GM12864 (cell line): ENCODE measurements around the gene TP53I13.

Experiments
- DNase-seq: peaks from one replicate; pipeline ENCODE4 v3.0.0-alpha.2; 2011; ENCODE audit warnings: low read depth
- H3K4me3 ChIP-seq: 2 replicates; pipeline ENCODE4 v1.5.1; 2011; ENCODE audit warnings: mild to moderate bottlenecking, low read depth, low read length, control low read depth
- CTCF ChIP-seq: IDR thresholded peaks from 2 replicates; pipeline ENCODE4 v1.5.1; 2011; ENCODE audit warnings: low read depth, mild to moderate bottlenecking, moderate library complexity, low read length, control low read depth, inconsistent platforms; ENCODE audit errors: missing control alignments

The TP53I13 gene

GRCh38 chr17:29577385-29578211, 9.1 kb downstream of the TP53I13 start:
- no peak for TF ChIP-seq CTCF
- no peak overlapping the region for H3K4me3 ChIP-seq
- no peak for DNase-seq

DNA sequence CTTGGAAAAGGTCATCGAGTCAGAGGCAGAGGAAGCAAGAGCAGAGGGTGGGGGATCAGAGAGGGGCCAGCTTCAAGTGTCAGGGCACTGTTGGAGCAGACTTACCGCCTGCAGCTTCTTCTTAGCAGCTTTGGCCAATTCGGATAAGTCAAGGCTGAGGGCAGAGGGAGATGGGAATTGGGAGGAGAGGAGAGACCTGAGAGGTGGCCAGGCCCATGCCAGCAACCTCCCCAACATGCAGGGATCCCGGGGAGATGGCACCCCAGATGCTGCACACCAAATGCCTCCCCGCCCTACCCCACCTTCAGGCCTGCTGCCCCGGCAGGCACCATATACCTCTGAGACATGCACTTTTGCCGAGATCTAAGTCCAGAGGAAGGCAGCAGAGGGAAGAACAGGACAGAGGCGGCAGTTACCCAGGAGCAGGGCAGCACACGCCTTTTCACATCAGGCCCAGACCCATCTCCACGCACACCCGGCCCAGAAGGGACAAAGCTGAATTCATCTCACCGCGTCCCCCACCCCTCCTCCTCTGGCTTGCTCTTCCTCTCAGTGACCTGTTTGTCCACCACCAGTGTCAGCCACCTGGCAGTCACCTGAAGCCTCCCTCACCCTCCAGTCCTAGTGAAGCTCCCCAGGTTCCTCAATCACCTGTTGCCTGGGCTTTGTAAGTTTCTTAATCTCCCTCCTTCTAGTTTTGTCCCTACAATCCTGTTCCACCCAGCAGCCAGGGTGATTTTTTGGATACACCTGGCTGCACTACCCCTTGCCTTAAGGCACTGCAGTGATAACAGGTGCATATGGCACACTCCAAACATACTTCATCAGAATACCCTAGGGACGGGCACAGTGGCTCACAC, 10.4 kb downstream of the TP53I13 start:
- no peak overlapping the region for H3K4me3 ChIP-seq
- TF ChIP-seq CTCF: no peak
- DNase-seq: no peak

- DNase-seq: peak; percentile 64
- peak; percentile 93 for TF ChIP-seq CTCF
- no peak overlapping the region for H3K4me3 ChIP-seq
Observed at GRCh38 chr17:29579866-29580771, 11.6 kb downstream of the TP53I13 start.

DNA sequence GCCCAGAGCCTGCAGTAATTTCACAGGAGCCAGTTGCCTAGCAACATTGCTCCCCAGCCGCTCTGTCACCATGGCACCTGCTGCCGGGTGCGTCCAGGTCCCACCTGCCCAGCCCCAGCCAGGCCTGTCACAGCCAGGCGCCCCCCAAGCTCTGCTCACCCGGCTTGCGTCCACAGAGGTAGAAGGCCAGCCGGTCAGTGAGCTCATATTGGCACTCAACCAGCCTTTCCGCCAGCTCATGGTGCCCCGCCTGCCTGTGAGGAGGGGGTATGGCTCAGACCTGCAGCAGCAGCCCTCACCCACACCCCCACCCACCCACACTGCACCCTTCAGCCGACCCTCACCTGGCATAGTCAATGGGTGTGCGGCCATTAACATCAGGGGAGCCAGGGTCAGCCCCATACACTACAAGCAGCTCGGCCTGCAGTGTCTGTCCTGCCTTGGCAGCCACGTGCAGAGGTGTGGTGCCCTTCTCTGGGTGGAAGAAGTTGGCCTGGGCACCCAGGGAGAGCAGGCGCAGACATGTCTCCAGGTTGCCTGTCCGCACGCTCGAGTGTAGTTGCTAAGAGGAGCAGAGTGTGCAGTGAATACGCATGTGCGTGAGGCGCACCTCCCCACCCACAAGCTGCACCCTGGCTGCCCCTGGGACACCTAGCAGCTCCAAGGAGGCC, 13.2 kb downstream of the TP53I13 start:
- DNase-seq: no peak
- H3K4me3 ChIP-seq: no peak overlapping the region
- no peak for TF ChIP-seq CTCF

GRCh38 chr17:29582254-29582765, 13.8 kb downstream of the TP53I13 start:
- no peak for TF ChIP-seq CTCF
- no peak overlapping the region for H3K4me3 ChIP-seq
- no peak for DNase-seq

DNA sequence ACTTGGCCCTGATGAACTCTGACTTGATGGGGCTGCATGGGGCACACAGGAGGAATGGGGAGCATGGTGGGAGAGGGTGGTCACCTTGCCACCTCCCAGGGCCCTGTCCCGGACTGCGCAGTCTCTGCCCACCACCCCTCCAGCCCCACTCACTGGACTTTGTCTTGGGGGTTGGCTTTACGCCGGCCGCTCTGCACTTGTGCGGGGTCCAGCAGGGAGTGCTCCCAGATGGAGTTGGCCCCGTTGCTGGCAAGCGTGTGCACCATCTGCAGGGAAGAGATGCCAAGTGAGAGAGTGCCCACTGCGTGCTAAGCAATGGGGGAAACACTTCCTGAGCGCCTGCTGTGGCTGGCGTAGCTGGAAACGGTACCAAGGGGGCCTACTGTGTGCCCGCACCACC, 14.3 kb downstream of the TP53I13 start:
- DNase-seq: no peak
- no peak overlapping the region for H3K4me3 ChIP-seq
- TF ChIP-seq CTCF: no peak
